ENCODE results near the gene ACOT11.

DNA sequence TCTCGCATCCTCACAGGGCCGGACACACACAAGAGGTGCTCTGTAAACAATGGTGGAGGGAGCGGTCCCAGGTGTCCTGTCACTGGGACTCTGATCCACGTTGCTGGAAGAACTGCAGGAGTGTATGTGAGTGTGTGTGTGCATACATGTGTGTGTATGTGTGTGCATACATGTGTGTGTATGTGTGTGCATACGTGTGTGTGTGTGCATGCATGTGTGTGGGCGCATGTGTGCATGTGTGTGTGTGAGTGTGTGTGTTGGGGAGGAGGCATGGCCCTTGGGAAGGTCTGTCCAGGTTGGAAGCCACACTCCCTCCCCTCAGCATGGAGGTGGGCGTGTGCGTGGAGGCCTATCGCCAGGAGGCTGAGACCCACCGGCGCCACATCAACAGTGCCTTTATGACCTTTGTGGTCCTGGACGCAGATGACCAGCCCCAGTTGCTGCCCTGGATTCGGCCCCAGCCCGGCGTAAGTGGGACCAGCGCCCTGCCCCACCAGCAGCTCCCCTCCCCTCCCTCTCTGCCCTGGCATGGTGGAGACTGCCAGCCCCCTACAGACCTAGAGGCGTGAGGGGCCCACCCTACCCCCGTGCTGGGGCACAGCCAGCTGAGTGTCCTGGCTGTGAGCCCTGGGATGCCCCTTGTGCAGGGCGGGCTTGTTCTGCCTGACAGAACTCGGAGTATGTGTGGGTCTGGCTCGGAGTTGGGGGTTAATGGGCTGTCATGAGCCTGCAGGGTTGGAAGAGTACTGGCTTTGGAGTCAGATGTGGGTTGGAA lies 53.1 kb downstream of the ACOT11 start:
- TF ChIP-seq, protein P1, sequence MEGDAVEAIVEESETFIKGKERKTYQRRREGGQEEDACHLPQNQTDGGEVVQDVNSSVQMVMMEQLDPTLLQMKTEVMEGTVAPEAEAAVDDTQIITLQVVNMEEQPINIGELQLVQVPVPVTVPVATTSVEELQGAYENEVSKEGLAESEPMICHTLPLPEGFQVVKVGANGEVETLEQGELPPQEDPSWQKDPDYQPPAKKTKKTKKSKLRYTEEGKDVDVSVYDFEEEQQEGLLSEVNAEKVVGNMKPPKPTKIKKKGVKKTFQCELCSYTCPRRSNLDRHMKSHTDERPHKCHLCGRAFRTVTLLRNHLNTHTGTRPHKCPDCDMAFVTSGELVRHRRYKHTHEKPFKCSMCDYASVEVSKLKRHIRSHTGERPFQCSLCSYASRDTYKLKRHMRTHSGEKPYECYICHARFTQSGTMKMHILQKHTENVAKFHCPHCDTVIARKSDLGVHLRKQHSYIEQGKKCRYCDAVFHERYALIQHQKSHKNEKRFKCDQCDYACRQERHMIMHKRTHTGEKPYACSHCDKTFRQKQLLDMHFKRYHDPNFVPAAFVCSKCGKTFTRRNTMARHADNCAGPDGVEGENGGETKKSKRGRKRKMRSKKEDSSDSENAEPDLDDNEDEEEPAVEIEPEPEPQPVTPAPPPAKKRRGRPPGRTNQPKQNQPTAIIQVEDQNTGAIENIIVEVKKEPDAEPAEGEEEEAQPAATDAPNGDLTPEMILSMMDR (IDR thresholded peaks at IDR 0.05; ENCODE audit: low read length): no peak
- no peak for TF ChIP-seq EZH2 (optimal IDR thresholded peaks at IDR 0.05; ENCODE audit: low read depth, low read length)
- TF ChIP-seq EZH2phosphoT487 (IDR thresholded peaks at IDR 0.05; ENCODE audit: low read length): no peak

All from MM.1S (cell line).